Stimulated activated naive B cell treated with anti-CD40 and anti-IgM and Interleukin-4, amounts not matched to agents 10 μg/mL and 1 μg/mL and 100 μg/mL, for 72 hours (primary cell): ENCODE results near the gene C9orf72.

Experiments
- ATAC-seq, 2 donors: fragments of 150-1000 bp; cut with Tn5 transposase; replicated peaks; 2 replicates each; pipeline ENCODE4 v1.10.0; 2021; ENCODE audit warnings: moderate library complexity in 1 of 2
- DNase-seq: peaks from one replicate; pipeline ENCODE4 v3.0.0; 2021
- H3K27ac Mint-ChIP-seq: one replicate; pipeline ENCODE4 v1.8.0; 2022; ENCODE audit warnings: mild to moderate bottlenecking, mixed read lengths
- H3K27me3 Mint-ChIP-seq, 2 donors: one replicate each; pipeline ENCODE4 v1.8.0; 2022; ENCODE audit warnings: mixed read lengths in 2 of 2
- H3K36me3 Mint-ChIP-seq, 2 donors: one replicate each; pipeline ENCODE4 v1.8.0; 2022; ENCODE audit warnings: mixed read lengths in 2 of 2, mild to moderate bottlenecking in 1 of 2
- H3K4me1 Mint-ChIP-seq, 2 donors: one replicate each; pipeline ENCODE4 v1.8.0; 2022; ENCODE audit warnings: mixed read lengths in 2 of 2, mild to moderate bottlenecking in 1 of 2
- H3K4me3 Mint-ChIP-seq, 2 donors: one replicate each; pipeline ENCODE4 v1.8.0; 2022; ENCODE audit warnings: mild to moderate bottlenecking in 2 of 2, mixed read lengths in 2 of 2, moderate library complexity in 1 of 2
- H3K9me3 Mint-ChIP-seq, 2 donors: one replicate each; pipeline ENCODE4 v1.8.0; 2022; ENCODE audit warnings: mixed read lengths in 2 of 2, mild to moderate bottlenecking in 1 of 2

The C9orf72 gene

GRCh38 chr9:27539479-27540441 lies 33.5 kb downstream of the C9orf72 start:
- ATAC-seq (peak in 1 of 2 donors; percentile 41), DNase-seq (no peak)
- H3K4me3 Mint-ChIP-seq, result no peak overlapping the region
- no peaks in the 10 kb centered on the region for H3K27me3 Mint-ChIP-seq
- peaks cover 7% of the 10 kb centered on the region in 2 donors for H3K4me1 Mint-ChIP-seq
- peaks cover 11 to 15% of the 10 kb centered on the region in 2 donors for H3K36me3 Mint-ChIP-seq
- H3K9me3 Mint-ChIP-seq, result no peaks in the 10 kb centered on the region
- no peak overlapping the region for H3K27ac Mint-ChIP-seq

GRCh38 chr9:27538647-27539046 lies 34.6 kb downstream of the C9orf72 start:
- H3K9me3 Mint-ChIP-seq, result peaks cover 0 to 1% of the 10 kb centered on the region in 2 donors
- DNase-seq (no peak), ATAC-seq (no peak)
- H3K27me3 Mint-ChIP-seq, result no peaks in the 10 kb centered on the region
- peaks cover 15 to 18% of the 10 kb centered on the region in 2 donors for H3K4me1 Mint-ChIP-seq
- no peak overlapping the region for H3K4me3 Mint-ChIP-seq
- peaks cover 10 to 12% of the 10 kb centered on the region in 2 donors for H3K36me3 Mint-ChIP-seq
- no peak overlapping the region for H3K27ac Mint-ChIP-seq

DNA sequence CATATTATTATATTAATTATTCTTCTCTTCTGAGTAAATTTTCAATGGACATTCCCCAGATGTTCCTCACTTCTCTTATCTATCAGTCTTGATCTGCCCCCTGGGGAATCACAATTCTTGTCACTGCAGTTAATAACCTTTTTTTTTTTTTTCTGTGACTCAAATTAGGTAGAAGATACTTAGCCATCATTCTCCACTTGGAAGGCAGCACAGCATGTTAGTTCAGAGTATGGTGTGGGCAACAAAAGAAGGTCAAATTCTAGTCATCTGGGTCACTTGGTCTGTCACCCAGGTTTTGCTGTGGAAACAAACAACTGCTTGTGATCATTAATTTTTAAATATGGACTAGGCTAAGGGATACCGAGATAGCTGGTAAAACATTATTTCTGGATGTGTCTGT lies 35.5 kb downstream of the C9orf72 start:
- H3K27me3 Mint-ChIP-seq, result no peaks in the 10 kb centered on the region
- ATAC-seq (peak; percentile 47 to 60), DNase-seq (no peak)
- no peak overlapping the region for H3K4me3 Mint-ChIP-seq
- H3K27ac Mint-ChIP-seq, result no peak overlapping the region
- H3K9me3 Mint-ChIP-seq, result peaks cover 0 to 1% of the 10 kb centered on the region in 2 donors
- H3K36me3 Mint-ChIP-seq, result peaks cover 8 to 9% of the 10 kb centered on the region in 2 donors
- peaks cover 16 to 22% of the 10 kb centered on the region in 2 donors for H3K4me1 Mint-ChIP-seq

DNA sequence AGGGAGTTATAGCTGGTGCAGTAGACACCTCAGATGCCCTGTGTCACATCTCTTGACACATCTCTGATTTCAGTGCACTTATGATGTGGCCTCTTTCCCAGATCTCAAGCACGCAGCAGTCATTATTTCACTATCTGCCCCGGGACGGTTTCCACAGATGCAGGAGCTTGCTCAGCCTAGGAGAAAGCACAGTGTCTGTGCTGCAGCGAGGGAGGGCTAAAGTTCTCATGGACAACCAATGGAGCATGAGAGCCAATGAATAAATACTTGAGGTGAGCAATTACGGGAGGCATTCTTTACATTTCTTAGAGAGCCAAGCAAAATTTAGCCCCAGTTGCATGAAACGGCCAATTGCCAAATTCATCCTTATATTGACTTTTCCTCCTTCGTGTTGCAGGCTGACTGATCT lies 36.2 kb downstream of the C9orf72 start:
- no peaks in the 10 kb centered on the region for H3K27me3 Mint-ChIP-seq
- peaks cover 16 to 22% of the 10 kb centered on the region in 2 donors for H3K4me1 Mint-ChIP-seq
- ATAC-seq (no peak), DNase-seq (no peak)
- H3K36me3 Mint-ChIP-seq, result peaks cover 8 to 9% of the 10 kb centered on the region in 2 donors
- no peak overlapping the region for H3K4me3 Mint-ChIP-seq
- H3K27ac Mint-ChIP-seq, result no peak overlapping the region
- peaks cover 0 to 1% of the 10 kb centered on the region in 2 donors for H3K9me3 Mint-ChIP-seq

DNA sequence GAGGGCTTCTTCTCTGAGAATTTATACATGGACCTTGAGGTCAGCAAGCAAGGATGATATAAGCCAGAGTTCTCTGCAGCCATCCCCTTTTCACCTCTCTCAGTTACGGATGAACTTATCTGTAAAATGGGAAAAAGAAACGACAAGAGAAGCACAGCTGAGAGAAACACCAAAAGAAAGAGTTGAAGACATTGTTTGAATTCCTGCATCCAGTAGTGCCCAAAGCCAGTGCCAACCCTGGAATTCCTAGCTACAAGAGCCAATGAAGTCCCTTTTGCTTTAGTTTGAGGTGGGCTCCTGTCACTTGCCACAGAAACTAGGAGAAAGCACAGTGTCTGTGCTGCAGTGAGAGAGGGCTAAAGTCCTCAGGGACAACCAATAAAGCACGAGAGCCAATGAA lies 37.1 kb downstream of the C9orf72 start:
- Mint-ChIP-seq H3K27me3 (no peaks in the 10 kb centered on the region), H3K27ac (no peak overlapping the region)
- DNase-seq, result no peak

GRCh38 chr9:27535701-27536118 lies 37.6 kb downstream of the C9orf72 start:
- no peak for DNase-seq
- peaks cover 2 to 9% of the 10 kb centered on the region in 2 donors for H3K36me3 Mint-ChIP-seq
- no peak for ATAC-seq
- no peak overlapping the region for H3K4me3 Mint-ChIP-seq
- no peaks in the 10 kb centered on the region for H3K27me3 Mint-ChIP-seq
- no peak overlapping the region for H3K27ac Mint-ChIP-seq
- peaks cover 16 to 22% of the 10 kb centered on the region in 2 donors for H3K4me1 Mint-ChIP-seq
- H3K9me3 Mint-ChIP-seq, result peaks cover 0 to 1% of the 10 kb centered on the region in 2 donors

More for the DNA sequence above, 37.1 kb downstream of the C9orf72 start:
- Mint-ChIP-seq H3K36me3 (peaks cover 5 to 9% of the 10 kb centered on the region in 2 donors), H3K9me3 (peaks cover 0 to 1% of the 10 kb centered on the region in 2 donors), H3K4me3 (no peak overlapping the region), H3K4me1 (peaks cover 16 to 22% of the 10 kb centered on the region in 2 donors)
- no peak for ATAC-seq

GRCh38 chr9:27534658-27535209 lies 38.5 kb downstream of the C9orf72 start:
- ATAC-seq (no peak), DNase-seq (no peak)
- H3K9me3 Mint-ChIP-seq, result peaks cover 0 to 1% of the 10 kb centered on the region in 2 donors
- H3K4me3 Mint-ChIP-seq, result no peak overlapping the region
- no peaks in the 10 kb centered on the region for H3K27me3 Mint-ChIP-seq
- peaks cover 15 to 25% of the 10 kb centered on the region in 2 donors for H3K4me1 Mint-ChIP-seq
- peaks cover 2 to 9% of the 10 kb centered on the region in 2 donors for H3K36me3 Mint-ChIP-seq
- peak overlapping the region; percentile 26 for H3K27ac Mint-ChIP-seq

DNA sequence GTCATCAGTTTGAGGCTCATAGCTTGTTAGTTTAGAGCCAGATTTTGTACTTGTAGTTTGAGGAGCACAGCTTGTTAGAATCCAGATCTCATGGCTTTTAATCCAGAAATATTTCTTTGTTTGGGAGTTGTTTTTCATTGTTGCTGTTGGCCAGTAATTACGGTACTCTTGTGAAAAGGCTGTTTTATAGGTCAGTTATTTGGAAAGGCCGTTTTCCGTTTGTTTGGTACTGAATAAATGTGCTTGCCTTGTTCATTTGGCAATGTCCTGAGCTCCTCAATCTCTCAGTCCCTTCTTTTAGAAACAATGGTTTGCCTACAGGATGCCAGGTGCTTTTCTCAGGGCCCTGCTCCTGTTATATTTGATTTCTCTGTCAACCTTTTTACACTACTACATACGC lies 39.1 kb downstream of the C9orf72 start:
- no peak for DNase-seq
- no peak for ATAC-seq
- Mint-ChIP-seq H3K9me3 (peaks cover 0 to 1% of the 10 kb centered on the region in 2 donors), H3K4me1 (peaks cover 16 to 28% of the 10 kb centered on the region in 2 donors), H3K27ac (no peak overlapping the region), H3K4me3 (no peak overlapping the region), H3K36me3 (peaks cover 2 to 9% of the 10 kb centered on the region in 2 donors), H3K27me3 (no peaks in the 10 kb centered on the region)

DNA sequence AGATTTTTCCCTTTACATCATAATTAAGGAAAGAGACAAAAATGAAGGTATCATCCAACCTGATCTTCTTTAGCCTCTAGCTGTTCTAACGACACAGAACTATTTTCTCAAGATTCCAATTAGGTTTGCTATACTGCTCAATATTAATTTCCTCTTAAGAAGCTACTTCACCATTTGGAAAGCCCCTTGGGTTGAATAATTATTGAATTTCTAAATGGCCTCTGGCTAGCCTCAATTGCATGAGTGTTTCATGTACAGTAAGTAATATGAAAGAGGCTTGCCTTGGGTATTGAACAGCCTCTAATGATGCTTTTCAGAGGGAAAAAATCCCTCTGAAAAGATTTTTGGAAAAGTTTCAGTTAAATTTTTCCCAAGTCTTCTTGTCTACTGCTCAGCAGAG lies 40.0 kb downstream of the C9orf72 start:
- Mint-ChIP-seq H3K4me3 (no peak overlapping the region), H3K4me1 (peaks cover 16 to 28% of the 10 kb centered on the region in 2 donors), H3K27ac (no peak overlapping the region), H3K9me3 (peaks cover 0 to 1% of the 10 kb centered on the region in 2 donors), H3K27me3 (no peaks in the 10 kb centered on the region), H3K36me3 (peaks cover 2 to 9% of the 10 kb centered on the region in 2 donors)
- ATAC-seq (no peak), DNase-seq (no peak)

DNA sequence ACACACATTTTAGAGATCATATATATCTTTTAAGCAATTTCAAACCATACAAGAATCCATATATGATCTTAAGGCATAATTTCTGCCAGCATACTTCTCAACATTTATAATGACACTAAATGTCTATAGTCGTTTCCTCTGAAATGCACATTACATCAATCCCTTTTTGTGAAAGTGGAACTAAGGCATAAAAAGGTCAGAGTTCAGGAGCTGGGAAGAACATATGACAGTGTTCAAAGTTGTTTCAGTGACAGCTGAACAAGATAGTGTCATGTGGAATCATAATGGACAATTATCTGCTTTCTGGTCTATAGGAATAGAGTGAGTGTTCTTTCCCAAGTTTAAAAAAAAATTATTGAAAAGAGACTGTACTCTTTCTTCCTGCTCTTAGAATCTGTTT lies 41.2 kb downstream of the C9orf72 start:
- DNase-seq (no peak), ATAC-seq (no peak)
- Mint-ChIP-seq H3K36me3 (peaks cover 2 to 9% of the 10 kb centered on the region in 2 donors), H3K4me3 (no peak overlapping the region), H3K9me3 (peaks cover 0 to 1% of the 10 kb centered on the region in 2 donors), H3K4me1 (peaks cover 21 to 37% of the 10 kb centered on the region in 2 donors), H3K27ac (no peak overlapping the region), H3K27me3 (no peaks in the 10 kb centered on the region)

- DNase-seq (no peak), ATAC-seq (no peak)
- Mint-ChIP-seq H3K9me3 (peaks cover 0 to 1% of the 10 kb centered on the region in 2 donors), H3K36me3 (peaks cover 2 to 9% of the 10 kb centered on the region in 2 donors), H3K27me3 (no peaks in the 10 kb centered on the region), H3K4me3 (no peak overlapping the region), H3K27ac (no peak overlapping the region), H3K4me1 (peaks cover 19 to 42% of the 10 kb centered on the region in 2 donors)
These were observed 42.1 kb downstream of the C9orf72 start for GRCh38 chr9:27530915-27531755.

GRCh38 chr9:27529316-27530278 lies 43.7 kb downstream of the C9orf72 start, which contains the start of gene MOB3B:
Gene MOB3B, minus strand, starts transcription at chr9:27529814. Its CDS starts 74,264 bp downstream, at chr9:27455550.
- Mint-ChIP-seq H3K4me1 (peaks cover 22 to 52% of the 10 kb centered on the region in 2 donors), H3K4me3 (peak within 1 kb of the TSS; percentile 88 to 94), H3K27me3 (no peaks in the 10 kb centered on the region), H3K36me3 (peaks cover 2 to 4% of the 10 kb centered on the region in 2 donors), H3K9me3 (peaks cover 0 to 1% of the 10 kb centered on the region in 2 donors), H3K27ac (peak within 1 kb of the TSS; percentile 97)
- DNase-seq, result peak; percentile 78
- ATAC-seq, result peak; percentile 80 to 81

DNA sequence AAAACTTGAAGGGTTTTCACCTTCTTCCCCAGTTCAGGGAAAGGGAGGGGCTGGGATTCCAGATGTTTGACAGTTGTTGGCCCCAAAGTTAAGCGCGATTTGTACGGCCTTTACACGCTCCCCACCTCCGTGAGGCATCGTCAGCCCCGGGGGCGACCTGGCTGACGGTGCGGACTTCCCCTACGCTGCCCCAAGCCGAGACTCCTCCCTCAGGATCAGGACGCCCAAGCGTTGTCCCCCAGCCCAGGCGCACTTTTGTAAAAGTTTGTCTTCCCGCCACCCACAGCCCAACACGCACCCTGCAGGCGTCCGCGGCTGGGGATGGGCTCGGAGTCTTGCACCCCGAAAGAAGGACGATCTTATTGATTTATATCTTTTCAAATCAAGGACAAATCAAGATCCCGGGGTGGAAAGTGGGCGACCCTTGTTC lies 44.4 kb downstream of the C9orf72 start:
- Mint-ChIP-seq H3K4me3 (peak overlapping the region; percentile 88 to 94), H3K36me3 (no peaks in the 10 kb centered on the region), H3K4me1 (peaks cover 22 to 52% of the 10 kb centered on the region in 2 donors), H3K9me3 (no peaks in the 10 kb centered on the region), H3K27me3 (no peaks in the 10 kb centered on the region), H3K27ac (peak overlapping the region; percentile 97)
- DNase-seq (peak; percentile 71), ATAC-seq (peak; percentile 79)
